ENCODE data around the gene ALG2. TPM values are rescaled to one million over a fixed set of nuclear protein-coding genes. Genes with fewer than 3 reads are reported as not detected.
A peak's percentile ranks its signal among the peaks of the same experiment; 100 is the strongest.

The ALG2 gene
- polyA plus RNA-seq, 3 donors: 15.9 to 25.5 (median 23.6) TPM

DNA sequence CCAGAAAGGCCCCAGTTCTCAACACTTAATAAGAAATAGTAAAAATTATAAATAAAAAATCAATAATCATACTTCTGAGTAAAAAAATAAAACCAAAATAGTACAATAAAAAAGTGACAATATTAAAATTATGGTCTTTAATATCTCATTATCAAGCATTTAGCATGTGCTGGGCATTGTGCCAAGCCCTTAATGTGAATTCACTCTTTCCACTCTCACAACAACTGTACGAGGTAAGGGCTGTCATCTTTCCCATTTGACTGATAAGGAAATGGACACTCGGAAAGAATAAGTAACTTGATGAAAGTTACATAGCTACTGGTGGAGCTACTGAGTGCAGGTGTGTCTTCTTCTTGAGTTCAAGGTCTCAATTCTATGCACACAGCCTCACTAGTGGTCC, 43.9 kb upstream of the ALG2 start:
- H3K27ac Mint-ChIP-seq: no peak overlapping the region
- H2AFZ ChIP-seq (ENCODE audit: insufficient read depth, low read depth, low read length, poor library complexity, severe bottlenecking): no peak overlapping the region
- no peak overlapping the region for H3K4me3 ChIP-seq (replicated peaks in 1 of 3; ENCODE audit: low read depth in 2 of 3, low read length in 3 of 3)
- peaks cover 6 to 7% of the 10 kb centered on the region in 2 donors for H3K4me1 ChIP-seq (ENCODE audit: control insufficient read depth in 1 of 2, insufficient read depth in 2 of 2, low read length in 2 of 2)
- no peaks in the 10 kb centered on the region for H3K36me3 ChIP-seq (replicated peaks in 1 of 2; ENCODE audit: control insufficient read depth in 1 of 2, insufficient read depth in 2 of 2, low read length in 2 of 2)
- no peak for DNase-seq
- H3K9ac ChIP-seq (ENCODE audit: insufficient read depth, low read length, poor library complexity, severe bottlenecking): no peak overlapping the region
- no peak overlapping the region for H3K27ac ChIP-seq (ENCODE audit: low read depth in 1 of 2, low read length in 2 of 2)
- peaks cover 0 to 5% (median 0%) of the 10 kb centered on the region in 3 donors for H3K27me3 Mint-ChIP-seq (ENCODE audit: low read depth in 3 of 3)
- H3K4me2 ChIP-seq (replicated peaks; ENCODE audit: extremely low read depth, low read length, poor library complexity, severe bottlenecking): no peak overlapping the region
- H3K9me3 Mint-ChIP-seq: no peaks in the 10 kb centered on the region
- H3K36me3 Mint-ChIP-seq: no peaks in the 10 kb centered on the region
- no CpG with 5 or more reads among the region's 2 CpGs for WGBS (ENCODE audit: insufficient coverage)
- peaks cover 20% of the 10 kb centered on the region for H3K4me1 Mint-ChIP-seq
- H3K79me2 ChIP-seq (ENCODE audit: insufficient read depth, low read length): no peaks in the 10 kb centered on the region
- no peaks in the 10 kb centered on the region for H4K20me1 ChIP-seq (ENCODE audit: insufficient read depth, low read length)
- TF ChIP-seq, protein P1, sequence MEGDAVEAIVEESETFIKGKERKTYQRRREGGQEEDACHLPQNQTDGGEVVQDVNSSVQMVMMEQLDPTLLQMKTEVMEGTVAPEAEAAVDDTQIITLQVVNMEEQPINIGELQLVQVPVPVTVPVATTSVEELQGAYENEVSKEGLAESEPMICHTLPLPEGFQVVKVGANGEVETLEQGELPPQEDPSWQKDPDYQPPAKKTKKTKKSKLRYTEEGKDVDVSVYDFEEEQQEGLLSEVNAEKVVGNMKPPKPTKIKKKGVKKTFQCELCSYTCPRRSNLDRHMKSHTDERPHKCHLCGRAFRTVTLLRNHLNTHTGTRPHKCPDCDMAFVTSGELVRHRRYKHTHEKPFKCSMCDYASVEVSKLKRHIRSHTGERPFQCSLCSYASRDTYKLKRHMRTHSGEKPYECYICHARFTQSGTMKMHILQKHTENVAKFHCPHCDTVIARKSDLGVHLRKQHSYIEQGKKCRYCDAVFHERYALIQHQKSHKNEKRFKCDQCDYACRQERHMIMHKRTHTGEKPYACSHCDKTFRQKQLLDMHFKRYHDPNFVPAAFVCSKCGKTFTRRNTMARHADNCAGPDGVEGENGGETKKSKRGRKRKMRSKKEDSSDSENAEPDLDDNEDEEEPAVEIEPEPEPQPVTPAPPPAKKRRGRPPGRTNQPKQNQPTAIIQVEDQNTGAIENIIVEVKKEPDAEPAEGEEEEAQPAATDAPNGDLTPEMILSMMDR (IDR thresholded peaks at IDR 0.05): no peak
- intact Hi-C loops (cut with micrococcal nuclease): loop anchor here (5.0 to 10.0 kb wide), 3 partner anchors 742 to 1049 kb away; no protein-coding TSS in a partner anchor
- H3K4me3 Mint-ChIP-seq: no peak overlapping the region
- H3K27me3 ChIP-seq (ENCODE audit: control insufficient read depth in 2 of 2, insufficient read depth in 2 of 2, low read length in 2 of 2): no peaks in the 10 kb centered on the region
- no peaks in the 10 kb centered on the region for H3K9me3 ChIP-seq (replicated peaks in 1 of 2; ENCODE audit: control insufficient read depth in 1 of 2, insufficient read depth in 1 of 2, low read length in 2 of 2)

DNA sequence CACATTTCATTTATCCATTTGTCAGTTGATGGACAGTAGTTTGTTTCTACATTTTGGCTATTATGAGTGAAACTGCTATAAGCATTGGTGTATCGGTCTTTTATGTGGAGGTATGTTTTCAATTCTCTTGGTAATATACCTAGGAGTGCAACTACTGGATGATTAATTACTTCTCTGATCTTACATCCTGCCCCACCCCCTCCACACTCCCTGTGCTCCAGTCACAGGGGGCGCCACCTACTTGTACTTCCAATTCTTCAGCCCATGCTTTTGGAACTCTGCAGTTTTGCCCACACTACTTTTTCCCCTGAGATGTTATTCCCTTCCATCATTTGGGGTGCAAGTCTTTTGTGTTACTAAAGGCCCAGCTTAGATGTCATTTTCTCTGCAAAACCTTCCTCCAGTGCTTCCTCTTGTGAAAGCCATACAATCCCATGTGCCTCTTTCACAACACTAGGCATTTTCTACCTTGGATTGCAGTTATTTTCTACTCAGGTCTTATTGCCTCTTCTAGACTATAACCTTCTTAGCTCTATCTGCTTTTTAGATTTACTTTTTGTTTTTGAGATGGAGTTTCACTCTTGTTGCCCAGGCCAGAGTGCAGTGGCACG, 42.4 kb upstream of the ALG2 start:
- H3K9me3 Mint-ChIP-seq: no peaks in the 10 kb centered on the region
- no peaks in the 10 kb centered on the region for H3K36me3 Mint-ChIP-seq
- 92% methylated on average over 1 of the region's 3 CpGs for WGBS (ENCODE audit: insufficient coverage)
- H3K4me1 Mint-ChIP-seq: peaks cover 28% of the 10 kb centered on the region
- no peak overlapping the region for H3K27ac ChIP-seq (ENCODE audit: low read depth in 1 of 2, low read length in 2 of 2)
- no peaks in the 10 kb centered on the region for H3K79me2 ChIP-seq (ENCODE audit: insufficient read depth, low read length)
- H3K4me3 ChIP-seq (replicated peaks in 1 of 3; ENCODE audit: low read depth in 2 of 3, low read length in 3 of 3): no peak overlapping the region
- no peaks in the 10 kb centered on the region for H4K20me1 ChIP-seq (ENCODE audit: insufficient read depth, low read length)
- TF ChIP-seq, protein P1 (IDR thresholded peaks at IDR 0.05): peak; percentile 31
- intact Hi-C loops (cut with micrococcal nuclease): loop anchor here in 1 of 2 donors (10.0 kb wide), 1 partner anchor 1051 kb away; no protein-coding TSS in a partner anchor
- H3K4me2 ChIP-seq (replicated peaks; ENCODE audit: extremely low read depth, low read length, poor library complexity, severe bottlenecking): no peak overlapping the region
- H3K9ac ChIP-seq (ENCODE audit: insufficient read depth, low read length, poor library complexity, severe bottlenecking): no peak overlapping the region
- H3K27ac Mint-ChIP-seq: no peak overlapping the region
- H3K4me1 ChIP-seq (ENCODE audit: control insufficient read depth in 1 of 2, insufficient read depth in 2 of 2, low read length in 2 of 2): peaks cover 6 to 11% of the 10 kb centered on the region in 2 donors
- no peak overlapping the region for H3K4me3 Mint-ChIP-seq
- H2AFZ ChIP-seq (ENCODE audit: insufficient read depth, low read depth, low read length, poor library complexity, severe bottlenecking): no peak overlapping the region
- H3K27me3 ChIP-seq (ENCODE audit: control insufficient read depth in 2 of 2, insufficient read depth in 2 of 2, low read length in 2 of 2): no peaks in the 10 kb centered on the region
- DNase-seq: peak in 1 of 3 donors; percentile 19
- H3K36me3 ChIP-seq (replicated peaks in 1 of 2; ENCODE audit: control insufficient read depth in 1 of 2, insufficient read depth in 2 of 2, low read length in 2 of 2): no peaks in the 10 kb centered on the region
- H3K9me3 ChIP-seq (replicated peaks in 1 of 2; ENCODE audit: control insufficient read depth in 1 of 2, insufficient read depth in 1 of 2, low read length in 2 of 2): no peaks in the 10 kb centered on the region
- peaks cover 0 to 3% (median 0%) of the 10 kb centered on the region in 3 donors for H3K27me3 Mint-ChIP-seq (ENCODE audit: low read depth in 3 of 3)
